LNCAP (cell line): Measurements from ENCODE around the gene PSME4.

Experiments used
- TF ChIP-seq, protein P1 (sequence below): fragments of 450-650 bp; IDR thresholded peaks from 2 replicates; pipeline ENCODE4 v1.5.1; 2017; ENCODE audit warnings: mild to moderate bottlenecking

PSME4 gene

DNA sequence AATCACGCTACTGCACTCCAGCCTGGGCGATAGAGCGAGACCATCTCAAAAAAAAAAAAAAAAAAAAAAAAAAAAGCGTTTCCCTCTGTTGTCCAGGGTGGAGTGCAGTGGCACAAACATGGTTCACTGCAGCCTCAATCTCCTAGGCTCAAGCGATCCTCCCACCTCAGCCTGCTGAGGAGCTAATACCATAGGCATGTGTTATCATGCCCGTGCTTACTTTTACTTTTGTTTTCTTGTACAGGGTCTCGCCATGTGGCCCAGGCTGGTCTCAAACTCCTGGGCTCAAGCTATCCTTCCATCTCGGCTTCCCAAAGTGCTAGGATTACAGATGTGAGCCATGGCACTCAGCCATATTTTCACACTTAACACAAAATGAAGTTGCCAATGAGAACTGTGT lies 37.5 kb downstream of the PSME4 start:
- TF ChIP-seq, protein P1, sequence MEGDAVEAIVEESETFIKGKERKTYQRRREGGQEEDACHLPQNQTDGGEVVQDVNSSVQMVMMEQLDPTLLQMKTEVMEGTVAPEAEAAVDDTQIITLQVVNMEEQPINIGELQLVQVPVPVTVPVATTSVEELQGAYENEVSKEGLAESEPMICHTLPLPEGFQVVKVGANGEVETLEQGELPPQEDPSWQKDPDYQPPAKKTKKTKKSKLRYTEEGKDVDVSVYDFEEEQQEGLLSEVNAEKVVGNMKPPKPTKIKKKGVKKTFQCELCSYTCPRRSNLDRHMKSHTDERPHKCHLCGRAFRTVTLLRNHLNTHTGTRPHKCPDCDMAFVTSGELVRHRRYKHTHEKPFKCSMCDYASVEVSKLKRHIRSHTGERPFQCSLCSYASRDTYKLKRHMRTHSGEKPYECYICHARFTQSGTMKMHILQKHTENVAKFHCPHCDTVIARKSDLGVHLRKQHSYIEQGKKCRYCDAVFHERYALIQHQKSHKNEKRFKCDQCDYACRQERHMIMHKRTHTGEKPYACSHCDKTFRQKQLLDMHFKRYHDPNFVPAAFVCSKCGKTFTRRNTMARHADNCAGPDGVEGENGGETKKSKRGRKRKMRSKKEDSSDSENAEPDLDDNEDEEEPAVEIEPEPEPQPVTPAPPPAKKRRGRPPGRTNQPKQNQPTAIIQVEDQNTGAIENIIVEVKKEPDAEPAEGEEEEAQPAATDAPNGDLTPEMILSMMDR, result no peak

DNA sequence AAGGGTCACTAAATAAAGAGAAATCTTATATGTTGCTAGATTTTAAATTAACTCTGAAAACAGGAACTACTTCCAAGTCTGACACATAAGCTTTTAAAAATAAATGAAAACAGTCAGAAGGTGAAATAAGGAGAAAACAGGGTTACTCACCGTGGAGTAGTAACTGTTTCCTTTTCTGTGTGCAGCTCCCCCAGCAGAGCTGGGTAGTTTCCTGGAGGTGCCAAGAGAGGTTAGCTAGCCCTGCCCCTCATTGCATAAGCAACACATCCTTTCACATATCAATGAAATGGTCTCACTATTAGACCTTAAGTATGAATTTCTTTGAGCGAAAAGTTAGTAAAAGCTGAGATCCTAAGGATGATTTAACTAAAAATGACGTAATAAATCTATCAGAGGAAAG lies 57.1 kb downstream of the PSME4 start:
- TF ChIP-seq, protein P1, result no peak

DNA sequence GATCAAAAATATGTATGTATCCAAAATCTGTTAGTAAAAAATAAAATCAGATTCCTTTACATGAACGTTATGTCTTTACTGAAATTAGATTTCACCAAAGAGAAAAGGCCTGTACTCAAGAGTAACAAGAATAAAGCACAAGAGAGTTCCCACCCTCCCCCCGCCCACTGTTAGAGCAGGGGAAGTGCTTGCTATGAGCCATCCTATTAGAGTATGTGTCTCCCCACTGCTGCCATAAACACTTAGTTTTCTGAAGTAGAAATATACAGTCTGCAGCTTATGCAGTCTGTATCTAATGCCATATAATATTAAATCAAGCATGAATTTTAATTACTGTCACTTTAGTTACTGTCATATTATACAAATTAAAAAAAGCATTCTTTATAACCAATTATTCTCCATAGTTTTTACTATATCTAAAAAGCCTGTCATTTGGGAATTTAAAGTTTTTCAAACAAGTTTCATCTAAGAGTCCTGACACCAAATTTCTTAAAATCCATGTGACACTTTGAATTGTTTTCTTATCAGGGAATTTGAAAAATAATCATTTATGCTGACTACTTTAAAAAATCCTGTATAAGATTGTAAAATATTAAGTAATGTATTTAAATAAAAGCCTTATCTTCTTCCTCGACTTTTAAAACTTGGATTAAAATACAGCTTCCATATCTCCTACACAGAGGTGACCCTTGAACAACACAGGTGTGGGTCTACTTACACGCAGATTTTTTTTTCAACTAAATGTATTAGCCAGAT lies 59.2 kb downstream of the PSME4 start:
- TF ChIP-seq, protein P1, result no peak

DNA sequence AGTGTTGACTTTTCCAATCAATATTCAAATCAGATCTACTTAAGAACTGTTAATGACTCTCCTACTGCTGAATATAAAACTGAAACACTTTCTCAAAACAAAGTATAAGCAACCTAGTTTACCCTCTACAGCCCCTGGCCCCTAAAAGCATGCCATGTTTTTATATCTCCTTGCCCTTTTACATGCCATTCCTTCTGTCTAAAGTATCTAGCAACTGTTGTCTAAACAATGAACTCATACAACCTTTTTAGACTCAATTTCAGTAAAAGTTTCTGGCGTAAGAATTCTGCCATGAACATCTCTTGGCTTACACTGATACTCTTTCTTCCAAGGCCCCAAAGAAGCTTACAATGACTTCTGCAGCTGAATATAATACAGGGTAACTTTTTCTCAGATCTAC lies 63.2 kb downstream of the PSME4 start:
- TF ChIP-seq, protein P1, result no peak

DNA sequence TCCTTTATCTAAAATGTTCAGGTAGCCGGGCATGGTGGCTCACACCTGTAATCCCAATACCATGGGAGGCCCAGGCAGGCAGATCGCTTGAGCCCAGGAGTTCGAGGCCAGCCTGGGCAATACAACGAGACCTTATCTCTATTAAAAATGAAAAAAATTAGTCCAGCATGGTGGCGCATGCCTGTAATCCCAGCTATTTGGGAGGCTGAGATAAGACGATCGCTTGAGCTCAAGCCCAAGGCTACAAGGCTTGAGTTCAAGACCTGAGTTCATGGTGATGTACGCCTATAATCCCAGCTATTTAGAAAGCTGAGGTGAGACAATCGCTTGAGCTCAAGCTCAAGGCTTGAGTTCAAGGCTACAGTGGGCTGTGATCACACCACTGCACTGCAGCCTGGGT lies 65.4 kb downstream of the PSME4 start:
- TF ChIP-seq, protein P1, result no peak

DNA sequence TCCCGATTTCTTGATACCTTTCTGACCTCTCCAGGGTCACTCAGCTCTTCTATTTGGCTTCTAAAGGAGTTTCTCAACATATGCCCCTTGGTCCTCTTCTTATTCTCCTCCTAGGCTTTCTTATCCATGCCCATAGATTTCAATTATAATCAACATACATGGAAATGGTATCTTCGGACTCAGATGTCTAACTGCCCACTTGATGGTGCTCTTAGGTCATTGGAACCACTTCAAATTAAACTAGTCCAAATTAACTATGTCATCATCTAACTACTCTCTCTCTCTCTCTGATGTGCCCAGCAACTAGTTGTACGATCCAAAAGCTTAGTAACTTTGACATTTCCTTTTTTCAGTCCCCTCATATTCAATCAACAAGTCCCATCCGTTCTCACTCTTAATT lies 67.8 kb downstream of the PSME4 start:
- TF ChIP-seq, protein P1, result no peak

DNA sequence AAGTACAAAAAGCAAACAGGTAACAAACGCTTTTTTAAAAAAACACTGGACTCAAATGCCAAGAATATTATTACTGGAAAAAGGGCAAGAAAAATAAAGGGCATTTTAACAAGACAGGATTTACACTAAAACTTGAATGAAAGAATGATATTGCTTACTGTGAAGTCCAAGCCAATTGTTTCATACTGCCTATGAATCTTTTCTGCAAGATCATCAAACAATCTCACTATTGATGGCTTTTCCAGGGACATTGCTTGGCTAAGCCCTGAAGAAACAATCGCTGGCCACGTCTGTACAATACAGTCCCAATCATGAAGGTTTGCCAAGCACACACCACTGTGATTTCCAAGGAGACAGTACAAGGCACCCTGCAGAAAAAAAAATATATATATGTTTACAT lies 69.6 kb downstream of the PSME4 start:
- TF ChIP-seq, protein P1, result no peak

DNA sequence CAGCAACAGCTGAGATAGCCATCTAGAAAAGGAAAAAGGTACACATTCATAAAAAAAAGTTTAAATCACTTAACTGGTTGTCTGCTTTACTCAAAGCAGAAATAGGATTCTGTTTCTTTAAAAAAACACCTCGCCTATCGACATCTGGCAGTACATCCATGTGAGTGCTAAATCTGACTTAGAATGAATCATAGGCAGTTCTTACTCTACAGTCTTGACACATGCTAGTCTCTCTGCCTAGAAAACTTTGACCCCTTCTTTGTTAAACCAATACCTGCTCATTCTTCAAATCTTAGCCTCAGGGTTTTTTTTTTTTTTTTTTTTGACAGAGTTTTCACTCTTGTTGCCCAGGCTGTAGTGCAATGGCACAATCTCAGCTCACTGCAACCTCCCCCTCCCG lies 73.9 kb downstream of the PSME4 start:
- TF ChIP-seq, protein P1, result no peak
